Embryonic facial prominence (tissue), 1 donor: ENCODE data around the gene CABP2.
"Not testable (repeated sequence)": the region's sequence is repeated elsewhere in the genome, so short reads cannot be mapped to it uniquely, and the experiment has no call there.

Experiments
- DNase-seq: peaks from one replicate; pipeline ENCODE4 v3.0.0-alpha.2; 2016; ENCODE audit errors: extremely low spot score

CABP2 gene

DNA sequence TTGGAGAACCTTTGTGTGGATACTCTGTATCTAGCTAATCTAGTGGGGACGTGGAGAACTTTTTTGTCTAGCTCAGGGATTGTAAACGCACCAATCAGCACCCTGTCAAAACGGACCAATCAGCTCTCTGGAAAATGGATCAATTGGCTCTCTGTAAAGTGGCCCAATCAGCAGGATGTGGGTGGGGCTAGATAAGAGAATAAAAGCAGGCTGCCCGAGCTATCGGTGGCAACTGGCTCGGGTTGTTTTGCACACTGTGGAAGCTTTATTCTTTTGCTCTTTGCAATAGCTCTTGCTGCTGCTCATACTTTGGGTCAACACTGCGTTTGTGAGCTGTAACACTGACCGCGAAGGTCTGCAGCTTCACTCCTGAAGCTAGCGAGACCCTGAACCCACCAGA is 46.6 kb downstream of the CABP2 start:
- not testable (repeated sequence) for DNase-seq

- DNase-seq = no peak
Measured at GRCh38 chr11:67472882-67473281, 50.4 kb downstream of the CABP2 start.

- DNase-seq = no peak
Measured at GRCh38 chr11:67470337-67471002, 52.8 kb downstream of the CABP2 start.

DNA sequence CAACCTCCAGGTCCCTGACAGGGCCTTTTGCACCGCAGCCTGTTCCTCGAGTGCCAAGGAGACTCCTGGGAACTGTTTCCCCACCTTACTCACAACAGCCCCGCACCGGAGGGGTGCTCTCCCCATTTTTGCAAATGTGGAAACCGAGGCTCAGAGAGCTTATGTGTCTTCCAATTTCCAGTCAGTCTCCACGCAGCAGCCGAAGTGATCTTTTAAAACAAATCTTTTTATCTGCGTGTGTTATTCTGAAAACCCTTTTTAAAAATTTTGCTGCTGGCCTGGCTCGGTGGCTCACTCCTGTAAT is 53.8 kb downstream of the CABP2 start:
- DNase-seq = no peak
